Lower leg skin (tissue), 4 donors: Measurements from ENCODE around the gene DESI2. TPM values are rescaled to one million over a fixed set of nuclear protein-coding genes. Genes with fewer than 3 reads are reported as not detected.
A peak's percentile ranks its signal among the peaks of the same experiment; 100 is the strongest.

Experiments used
- DNase-seq, 2 donors: peaks; one replicate each; pipeline ENCODE4 v3.0.0-alpha.2; 2019; ENCODE audit warnings: low spot score in 2 of 2
- H3K4me3 ChIP-seq: fragments of 200-600 bp; sonication (generic); 2 replicates; pipeline ENCODE4 v1.5.1; 2017; ENCODE audit warnings: mild to moderate bottlenecking, low read depth; ENCODE audit not compliant: poor library complexity, severe bottlenecking
- CTCF ChIP-seq, 3 donors: fragments of 450-650 bp; IDR thresholded peaks; one replicate each; pipeline ENCODE4 v1.5.1; 2016; ENCODE audit warnings: antibody characterized with exemption in 3 of 3, mild to moderate bottlenecking in 3 of 3, moderate library complexity in 2 of 3
- POLR2A ChIP-seq, 2 donors: fragments of 450-650 bp; IDR thresholded peaks; one replicate each; pipeline ENCODE4 v1.6.1; 2016 to 2017; ENCODE audit warnings: antibody characterized with exemption in 2 of 2, mild to moderate bottlenecking in 1 of 2, moderate library complexity in 1 of 2
- WGBS, 2 donors: methylation state at CpG; one replicate each; pipeline ENCODE4 v1.1.5; 2018; 5-methylcytosine and 5-hydroxymethylcytosine counted together
- intact Hi-C: fragments of 100-400 bp; cut with DNase I; formaldehyde crosslinking; loops from one replicate; pipeline ENCODE4 v1.15.0; 2023; ENCODE audit warnings: low total_unique reads
- total RNA-seq, 4 donors: library from RNA; depleted of rRNA; stranded (reverse); fragments of >200 nt; gene quantifications; one replicate each; pipeline ENCODE4 v1.1.0, GENCODE V29; 2016

Gene DESI2
- total RNA-seq, 4 donors from 2014 or later, result 25.2 to 30.2 (median 29.9) TPM

GRCh38 chr1:244713332-244713731 lies 60.4 kb downstream of the DESI2 start:
- WGBS, 2 donors, result 91 to 93% methylated on average over 8 of the region's 8 CpGs
- DNase-seq, result no peak
- TF ChIP-seq CTCF (IDR thresholded peaks at IDR 0.05), result no peak
- no peak for TF ChIP-seq POLR2A (IDR thresholded peaks at IDR 0.05)

DNA sequence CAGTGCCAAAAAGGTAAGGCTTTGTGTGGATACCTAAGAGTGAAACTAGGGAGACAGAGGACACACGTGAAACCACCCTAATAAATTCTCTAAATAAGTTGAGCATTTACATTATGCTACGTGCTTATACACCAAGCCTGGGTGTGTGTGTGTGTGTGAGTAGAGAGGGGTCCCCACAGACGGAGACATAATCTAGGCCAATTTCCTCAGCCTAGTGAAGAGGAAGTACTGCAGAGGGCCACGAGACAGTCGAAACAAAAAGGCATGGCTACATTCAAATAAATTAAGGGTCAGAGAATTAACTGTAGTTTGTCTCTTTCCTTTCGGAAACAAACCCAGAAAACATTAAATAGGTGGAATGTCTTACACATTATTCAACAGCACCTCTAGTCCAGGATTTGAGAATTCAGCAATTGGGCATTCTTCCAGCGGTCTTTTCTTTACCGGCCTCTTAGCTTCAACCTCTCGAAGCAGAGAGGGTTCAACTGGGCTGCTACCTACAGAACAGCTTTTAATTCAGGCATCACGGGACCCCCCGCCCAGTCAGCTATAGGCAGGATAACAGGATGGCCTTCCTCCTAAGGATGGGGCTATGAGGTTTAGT lies 75.0 kb downstream of the DESI2 start:
- WGBS, 2 donors, result 88 to 92% methylated on average over 11 of the region's 11 CpGs
- DNase-seq, result no peak
- no peak overlapping the region for H3K4me3 ChIP-seq
- TF ChIP-seq CTCF (IDR thresholded peaks at IDR 0.05) (no peak), POLR2A (IDR thresholded peaks at IDR 0.05) (no peak)
- intact Hi-C loops, result no loop called here

More at GRCh38 chr1:244713332-244713731, 60.4 kb downstream of the DESI2 start:
- no peak overlapping the region for H3K4me3 ChIP-seq
- intact Hi-C loops, result no loop called here

- no peak for DNase-seq
- WGBS, 2 donors, result 1 to 2% methylated on average over 25 to 32 of the region's 94 CpGs
- intact Hi-C loops, result no loop called here
- TF ChIP-seq CTCF (IDR thresholded peaks at IDR 0.05) (no peak), POLR2A (IDR thresholded peaks at IDR 0.05) (no peak)
- H3K4me3 ChIP-seq, result peak overlapping the region; percentile 12
Measured at GRCh38 chr1:244730153-244730933, 77.4 kb downstream of the DESI2 start.

GRCh38 chr1:244730934-244731434 lies 78.1 kb downstream of the DESI2 start:
- DNase-seq, result no peak
- 54 to 82% methylated on average over 18 to 25 of the region's 28 CpGs for WGBS, 2 donors
- peak overlapping the region; percentile 12 for H3K4me3 ChIP-seq
- intact Hi-C loops, result no loop called here
- no peak for TF ChIP-seq CTCF (IDR thresholded peaks at IDR 0.05)
- no peak for TF ChIP-seq POLR2A (IDR thresholded peaks at IDR 0.05)

- TF ChIP-seq POLR2A (IDR thresholded peaks at IDR 0.05) (no peak), CTCF (IDR thresholded peaks at IDR 0.05) (no peak)
- no peak for DNase-seq
- 91 to 95% methylated on average over 6 of the region's 6 CpGs for WGBS, 2 donors
- intact Hi-C loops, result no loop called here
- no peak overlapping the region for H3K4me3 ChIP-seq
Measured at GRCh38 chr1:244731651-244732050, 78.7 kb downstream of the DESI2 start.
